Tibial artery (tissue), 4 donors: ENCODE data around the gene NRDC.

Experiments used
- DNase-seq, 2 donors: peaks; one replicate each; pipeline ENCODE4 v3.0.0-alpha.2; 2019
- H3K27ac ChIP-seq, 2 donors: fragments of 200-600 bp; sonication (generic) in 1 of 2; 1 replicate in 1 of 2; 2 replicates in 1 of 2; pipeline ENCODE4 v1.5.1; 2018 to 2019; ENCODE audit warnings: mild to moderate bottlenecking in 1 of 2
- H3K27me3 ChIP-seq, 2 donors: fragments of 200-600 bp; sonication (generic) in 1 of 2; one replicate each; pipeline versions ENCODE4 v1.5.1 to v1.6.0; 2016 to 2019
- H3K36me3 ChIP-seq, 3 donors: fragments of 200-600 bp; sonication (generic) in 2 of 3; one replicate each; pipeline ENCODE4 v1.5.1; 2016 to 2019; ENCODE audit warnings: mild to moderate bottlenecking in 2 of 3
- H3K4me1 ChIP-seq, 4 donors: fragments of 200-600 bp; sonication (generic) in 2 of 4; 1 replicate in 3 of 4; 2 replicates in 1 of 4; pipeline ENCODE4 v1.5.1; 2016 to 2019
- H3K4me3 ChIP-seq, 2 donors: fragments of 200-600 bp; sonication (generic) in 1 of 2; 1 replicate in 1 of 2; 2 replicates in 1 of 2; pipeline ENCODE4 v1.5.1; 2018 to 2019; ENCODE audit warnings: mild to moderate bottlenecking in 2 of 2
- H3K9me3 ChIP-seq, 3 donors: fragments of 200-600 bp; sonication (generic) in 1 of 3; one replicate each; pipeline ENCODE4 v1.5.1; 2016 to 2019
- CTCF ChIP-seq, 2 experiments: fragments of 200-600 bp in 1 of 2; fragments of 450-650 bp in 1 of 2; IDR thresholded peaks; one replicate each; pipeline ENCODE4 v1.5.1; 2017 to 2019; ENCODE audit warnings: antibody characterized with exemption in 2 of 2, mild to moderate bottlenecking in 1 of 2, moderate library complexity in 1 of 2
- intact Hi-C: fragments of 100-400 bp; cut with DNase I; formaldehyde crosslinking; loops from one replicate; pipeline ENCODE4 v1.15.0; 2023; ENCODE audit warnings: low total_unique reads

NRDC gene

GRCh38 chr1:51788938-51789337, 89.6 kb downstream of the NRDC start:
- Histone ChIP-seq H3K27ac (no peak overlapping the region), H3K4me3 (no peak overlapping the region), H3K9me3 (no peaks in the 10 kb centered on the region), H3K27me3 (no peaks in the 10 kb centered on the region), H3K36me3 (peaks cover 83 to 100% (median 99%) of the 10 kb centered on the region in 3 donors), H3K4me1 (no peaks in the 10 kb centered on the region)
- no peak for TF ChIP-seq CTCF (IDR thresholded peaks at IDR 0.05)
- intact Hi-C loops, result no loop called here
- no peak for DNase-seq

GRCh38 chr1:51784997-51785421, 93.5 kb downstream of the NRDC start:
- DNase-seq, result no peak
- no peaks in the 10 kb centered on the region for H3K4me1 ChIP-seq
- H3K27me3 ChIP-seq, result no peaks in the 10 kb centered on the region
- intact Hi-C loops, result no loop called here
- H3K36me3 ChIP-seq, result peaks cover 91 to 99% (median 92%) of the 10 kb centered on the region in 3 donors
- H3K9me3 ChIP-seq, result no peaks in the 10 kb centered on the region
- no peak for TF ChIP-seq CTCF (IDR thresholded peaks at IDR 0.05)
- no peak overlapping the region for H3K4me3 ChIP-seq
- H3K27ac ChIP-seq, result no peak overlapping the region

- no peaks in the 10 kb centered on the region for H3K27me3 ChIP-seq
- no peak overlapping the region for H3K4me3 ChIP-seq
- peaks cover 69 to 95% (median 76%) of the 10 kb centered on the region in 3 donors for H3K36me3 ChIP-seq
- intact Hi-C loops, result no loop called here
- no peak for TF ChIP-seq CTCF (IDR thresholded peaks at IDR 0.05)
- no peak for DNase-seq
- no peaks in the 10 kb centered on the region for H3K9me3 ChIP-seq
- H3K4me1 ChIP-seq, result no peaks in the 10 kb centered on the region
- H3K27ac ChIP-seq, result no peak overlapping the region
Measured at GRCh38 chr1:51780927-51781326, 97.6 kb downstream of the NRDC start.

- no peaks in the 10 kb centered on the region for H3K27me3 ChIP-seq
- intact Hi-C loops, result no loop called here
- H3K4me3 ChIP-seq, result no peak overlapping the region
- DNase-seq, result no peak
- H3K9me3 ChIP-seq, result no peaks in the 10 kb centered on the region
- peaks cover 37 to 80% (median 63%) of the 10 kb centered on the region in 3 donors for H3K36me3 ChIP-seq
- H3K27ac ChIP-seq, result no peak overlapping the region
- TF ChIP-seq CTCF (IDR thresholded peaks at IDR 0.05), result no peak
- H3K4me1 ChIP-seq, result peaks cover 0 to 18% (median 0%) of the 10 kb centered on the region in 4 donors
Measured at GRCh38 chr1:51776408-51776807, 102.1 kb downstream of the NRDC start.

- peak; percentile 85 to 87 for TF ChIP-seq CTCF (IDR thresholded peaks at IDR 0.05)
- peak overlapping the region; percentile 20 to 26 for H3K27ac ChIP-seq
- intact Hi-C loops, result no loop called here
- H3K27me3 ChIP-seq, result no peaks in the 10 kb centered on the region
- peaks cover 19 to 61% (median 35%) of the 10 kb centered on the region in 3 donors for H3K36me3 ChIP-seq
- no peak for DNase-seq
- peaks cover 0 to 51% (median 0%) of the 10 kb centered on the region in 4 donors for H3K4me1 ChIP-seq
- no peak overlapping the region for H3K4me3 ChIP-seq
- no peaks in the 10 kb centered on the region for H3K9me3 ChIP-seq
Measured at GRCh38 chr1:51768971-51769588, 109.4 kb downstream of the NRDC start.
